Raji (cell line): Measurements from ENCODE around the gene ZNF124.

Experiments used
- POLR2A ChIP-seq: IDR thresholded peaks from 2 replicates; pipeline ENCODE4 v1.6.1; 2011; ENCODE audit warnings: low read depth, low read length, control low read depth; ENCODE audit not compliant: insufficient read depth

The ZNF124 gene

DNA sequence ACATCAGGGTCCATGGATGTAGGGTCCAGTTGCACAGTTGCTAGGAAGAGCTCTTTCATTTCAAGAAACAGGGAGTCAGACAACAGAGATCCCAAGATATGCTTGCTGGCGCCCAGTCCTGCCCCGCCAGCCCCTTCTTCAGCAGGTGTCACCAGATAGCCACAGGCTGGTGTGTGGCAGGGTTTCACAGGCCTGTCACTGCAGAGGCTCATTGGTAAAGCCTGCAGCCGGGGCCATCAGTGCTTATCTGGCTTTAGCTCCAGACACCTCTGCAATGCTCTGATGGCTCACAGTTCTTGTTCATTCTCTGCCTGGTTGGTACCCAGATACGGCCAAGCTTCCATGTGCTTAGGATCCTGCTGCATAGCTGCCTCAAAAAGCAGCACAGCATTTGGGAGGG, 12.4 kb upstream of the ZNF124 start:
- no peak for TF ChIP-seq POLR2A

DNA sequence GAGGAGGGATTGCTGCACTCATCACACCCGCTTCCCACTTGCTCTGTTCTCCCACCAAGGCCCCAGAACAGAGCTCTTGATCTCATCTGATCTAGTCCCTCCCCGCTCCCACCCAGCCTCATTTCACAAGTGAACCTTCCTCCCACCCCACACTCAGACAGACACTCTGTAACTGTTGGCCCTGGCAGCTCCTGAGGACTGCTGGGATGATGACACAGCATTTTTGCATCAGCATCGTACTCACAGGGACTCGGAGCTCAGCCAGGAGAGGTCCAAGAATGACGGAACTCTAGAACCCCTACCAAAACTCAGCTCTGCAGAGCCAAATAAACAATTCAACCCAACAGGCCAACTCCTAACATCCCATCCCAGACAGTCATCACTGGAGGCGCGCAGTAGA, 11.2 kb upstream of the ZNF124 start:
- no peak for TF ChIP-seq POLR2A

DNA sequence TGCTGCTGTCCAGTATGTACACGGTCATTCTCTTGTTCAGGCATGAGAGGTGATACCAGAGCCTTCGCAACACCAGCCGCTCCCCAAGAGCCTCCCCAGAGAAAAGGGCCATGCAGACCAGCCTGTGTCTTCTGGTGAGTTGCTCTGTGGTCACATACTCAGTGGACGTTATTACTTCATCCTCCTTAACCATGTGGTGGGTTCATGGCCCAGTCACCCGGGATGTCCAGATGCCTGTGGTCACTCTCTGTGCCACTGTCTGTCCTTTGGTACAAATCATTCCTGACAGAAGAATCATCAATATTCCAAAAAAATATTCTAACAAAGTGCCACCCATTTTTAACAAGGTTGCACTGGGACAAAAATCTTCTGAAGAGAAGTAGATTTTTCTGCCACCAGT, 8.8 kb upstream of the ZNF124 start:
- no peak for TF ChIP-seq POLR2A

GRCh38 chr1:247177755-247178154, 5.9 kb upstream of the ZNF124 start:
- TF ChIP-seq POLR2A = no peak

DNA sequence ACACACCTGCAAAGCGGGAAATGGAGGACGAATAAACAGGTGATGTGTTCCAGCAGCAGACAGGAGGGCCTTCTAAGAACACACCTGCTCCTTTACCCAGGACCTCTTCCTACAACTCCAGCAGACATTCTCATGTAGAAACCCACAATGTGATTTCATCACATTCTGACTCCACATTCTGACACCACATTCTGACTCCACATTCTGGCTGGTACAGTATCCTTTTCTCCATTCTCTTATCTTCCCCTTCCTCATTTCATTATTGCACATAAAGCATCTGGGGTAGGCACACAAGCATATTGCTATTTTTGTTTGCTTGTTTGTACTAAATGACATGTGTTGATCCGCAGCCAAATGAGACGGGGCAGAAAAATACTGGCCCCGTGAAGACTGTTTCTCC, 3.6 kb upstream of the ZNF124 start:
- no peak for TF ChIP-seq POLR2A

- no peak for TF ChIP-seq POLR2A
Measured at GRCh38 chr1:247173431-247173830, 1.6 kb upstream of the ZNF124 start.

- TF ChIP-seq POLR2A = no peak
Measured at GRCh38 chr1:247172996-247173395, 1.2 kb upstream of the ZNF124 start.

GRCh38 chr1:247165674-247166073, 6.1 kb downstream of the ZNF124 start:
- TF ChIP-seq POLR2A = no peak

GRCh38 chr1:247164694-247165093, 7.1 kb downstream of the ZNF124 start:
- TF ChIP-seq POLR2A = no peak

GRCh38 chr1:247156787-247157232, 15.0 kb downstream of the ZNF124 start:
- TF ChIP-seq POLR2A = no peak

GRCh38 chr1:247147781-247148180, 24.0 kb downstream of the ZNF124 start:
- no peak for TF ChIP-seq POLR2A

GRCh38 chr1:247146671-247147070, 25.1 kb downstream of the ZNF124 start:
- TF ChIP-seq POLR2A = no peak

DNA sequence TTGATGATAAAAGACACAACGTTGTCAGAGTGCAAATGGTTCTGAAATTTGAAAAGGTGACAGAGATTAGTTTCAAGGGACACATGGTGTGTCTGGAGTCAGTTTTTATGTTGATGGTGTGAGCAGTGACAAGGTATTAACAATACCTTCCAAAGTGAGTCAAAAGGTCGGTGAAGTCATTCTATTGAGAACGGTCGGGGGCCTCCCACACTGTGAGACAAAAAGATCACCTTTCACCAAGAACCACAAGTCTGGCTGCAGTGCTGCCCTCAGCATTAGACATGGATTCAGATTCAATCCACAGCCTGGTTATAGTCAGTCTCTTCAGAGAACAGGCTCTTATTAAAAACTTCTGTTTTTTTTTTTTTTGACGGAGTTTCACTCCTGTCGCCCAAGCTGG, 26.5 kb downstream of the ZNF124 start:
- no peak for TF ChIP-seq POLR2A

DNA sequence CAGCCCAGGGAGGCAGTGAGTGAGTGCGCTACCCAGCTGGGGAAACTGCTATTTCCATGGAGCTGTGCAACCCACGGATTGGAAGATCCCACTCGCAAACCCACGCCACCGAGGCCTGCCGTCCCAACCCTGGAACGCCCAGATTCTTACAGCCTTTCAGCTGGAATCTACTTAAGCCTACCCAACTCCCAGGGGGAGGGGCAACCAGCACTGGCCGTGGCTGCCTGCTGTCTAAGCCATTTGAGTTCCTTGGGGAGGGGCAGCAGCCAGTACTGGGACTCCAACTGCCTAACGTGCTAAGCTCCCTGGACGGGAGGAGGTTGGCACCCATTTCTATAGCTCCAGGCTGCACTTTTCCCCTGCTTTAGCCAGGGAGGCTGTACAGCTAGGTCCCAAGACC, 40.6 kb downstream of the ZNF124 start:
- TF ChIP-seq POLR2A = no peak

- no peak for TF ChIP-seq POLR2A
Measured at GRCh38 chr1:247121382-247121781, 50.4 kb downstream of the ZNF124 start.

GRCh38 chr1:247119600-247120407, 52.0 kb downstream of the ZNF124 start:
- no peak for TF ChIP-seq POLR2A

DNA sequence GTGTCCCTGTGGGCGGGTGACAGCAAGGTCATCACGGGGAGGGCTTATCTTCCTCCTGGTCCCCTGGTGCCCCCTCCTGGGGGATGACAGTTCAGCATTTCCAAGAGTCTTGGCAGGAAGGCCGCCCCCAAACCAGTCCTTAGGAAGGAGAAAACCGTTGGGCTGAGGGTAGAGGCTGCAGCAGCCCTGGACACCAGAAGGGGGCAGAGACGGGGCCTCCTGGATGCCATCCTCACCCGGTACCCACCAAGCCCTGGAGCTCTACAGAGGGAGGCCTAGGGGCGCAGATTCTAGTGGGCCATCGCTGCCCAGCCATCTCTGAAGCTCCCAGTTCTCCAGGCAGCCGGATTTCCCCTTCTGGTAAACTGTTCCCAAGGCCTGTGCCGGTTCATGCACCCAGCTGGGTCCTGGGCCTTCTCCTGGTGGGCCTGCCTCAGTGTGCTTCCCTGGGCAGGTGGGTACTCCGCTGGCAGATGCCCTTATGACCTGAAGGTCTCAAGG, 52.8 kb downstream of the ZNF124 start:
- no peak for TF ChIP-seq POLR2A

- TF ChIP-seq POLR2A = no peak
Measured at GRCh38 chr1:247115545-247115944, 56.3 kb downstream of the ZNF124 start.

DNA sequence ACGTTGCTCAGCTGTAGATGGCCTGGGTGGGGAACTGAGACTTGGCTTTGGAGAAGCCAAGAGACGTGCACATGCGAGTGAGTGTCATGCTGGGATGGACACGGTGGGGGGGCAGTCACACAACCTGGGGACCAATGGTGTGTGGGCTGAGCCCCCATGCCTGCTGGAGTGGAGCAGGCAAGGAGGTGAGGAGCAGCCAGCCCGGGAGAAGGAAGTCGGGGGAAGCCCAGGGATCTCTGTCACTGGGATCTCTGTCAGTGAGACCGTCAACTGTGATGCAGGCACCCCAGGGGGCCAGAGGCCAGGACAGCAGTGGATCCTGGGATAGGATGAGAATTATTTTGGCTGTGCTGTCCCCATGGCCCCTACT, 56.7 kb downstream of the ZNF124 start:
- no peak for TF ChIP-seq POLR2A
